ENCODE results near the gene CHFR.
"Not testable (repeated sequence)": the region's sequence is repeated elsewhere in the genome, so short reads cannot be mapped to it uniquely, and the experiment has no call there.

CHFR gene

DNA sequence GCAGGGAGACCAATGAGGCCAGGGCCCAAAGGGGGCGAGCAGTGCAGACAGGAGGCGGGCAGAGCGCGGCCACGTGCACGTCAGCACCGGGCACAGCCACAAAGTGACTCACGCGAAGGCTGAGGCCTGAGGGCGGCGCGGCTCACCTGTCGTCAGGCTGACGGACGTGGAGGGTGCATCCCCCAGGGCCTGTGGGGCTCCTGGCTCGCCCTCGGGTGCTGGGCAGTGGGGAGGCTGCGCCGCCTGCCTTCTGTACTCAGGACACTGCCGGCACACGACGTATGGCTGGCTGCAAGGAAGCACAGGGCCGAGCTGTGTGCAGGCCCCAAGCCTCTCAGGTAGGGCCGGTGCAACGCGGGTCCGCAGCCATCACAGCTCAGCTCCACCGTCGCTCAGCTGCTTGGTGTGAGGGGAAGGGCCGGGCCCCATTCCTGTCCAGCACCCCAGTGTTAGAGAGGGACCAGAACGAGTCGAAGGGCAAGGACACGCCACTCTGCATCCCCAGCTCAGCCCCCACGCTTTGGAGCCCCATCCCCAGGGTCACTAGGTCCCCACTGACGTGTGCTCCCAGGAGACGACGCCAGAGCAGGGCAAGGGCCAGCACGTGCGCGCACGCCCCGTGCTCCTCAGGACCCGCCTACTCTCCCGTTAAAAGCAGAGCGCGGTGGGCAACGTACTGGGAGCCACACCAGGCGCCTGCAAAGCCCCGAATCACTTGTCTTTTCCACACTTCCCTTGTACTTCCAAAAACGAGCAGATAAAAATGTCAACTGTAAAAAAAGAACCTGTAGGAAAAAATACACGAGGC is 33.9 kb downstream of the CHFR start:
- DNase-seq (ENCODE audit: low spot score), result no peak
- TF ChIP-seq, protein P1, sequence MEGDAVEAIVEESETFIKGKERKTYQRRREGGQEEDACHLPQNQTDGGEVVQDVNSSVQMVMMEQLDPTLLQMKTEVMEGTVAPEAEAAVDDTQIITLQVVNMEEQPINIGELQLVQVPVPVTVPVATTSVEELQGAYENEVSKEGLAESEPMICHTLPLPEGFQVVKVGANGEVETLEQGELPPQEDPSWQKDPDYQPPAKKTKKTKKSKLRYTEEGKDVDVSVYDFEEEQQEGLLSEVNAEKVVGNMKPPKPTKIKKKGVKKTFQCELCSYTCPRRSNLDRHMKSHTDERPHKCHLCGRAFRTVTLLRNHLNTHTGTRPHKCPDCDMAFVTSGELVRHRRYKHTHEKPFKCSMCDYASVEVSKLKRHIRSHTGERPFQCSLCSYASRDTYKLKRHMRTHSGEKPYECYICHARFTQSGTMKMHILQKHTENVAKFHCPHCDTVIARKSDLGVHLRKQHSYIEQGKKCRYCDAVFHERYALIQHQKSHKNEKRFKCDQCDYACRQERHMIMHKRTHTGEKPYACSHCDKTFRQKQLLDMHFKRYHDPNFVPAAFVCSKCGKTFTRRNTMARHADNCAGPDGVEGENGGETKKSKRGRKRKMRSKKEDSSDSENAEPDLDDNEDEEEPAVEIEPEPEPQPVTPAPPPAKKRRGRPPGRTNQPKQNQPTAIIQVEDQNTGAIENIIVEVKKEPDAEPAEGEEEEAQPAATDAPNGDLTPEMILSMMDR (IDR thresholded peaks at IDR 0.05; ENCODE audit: extremely low read depth, missing control alignments), result no peak

DNA sequence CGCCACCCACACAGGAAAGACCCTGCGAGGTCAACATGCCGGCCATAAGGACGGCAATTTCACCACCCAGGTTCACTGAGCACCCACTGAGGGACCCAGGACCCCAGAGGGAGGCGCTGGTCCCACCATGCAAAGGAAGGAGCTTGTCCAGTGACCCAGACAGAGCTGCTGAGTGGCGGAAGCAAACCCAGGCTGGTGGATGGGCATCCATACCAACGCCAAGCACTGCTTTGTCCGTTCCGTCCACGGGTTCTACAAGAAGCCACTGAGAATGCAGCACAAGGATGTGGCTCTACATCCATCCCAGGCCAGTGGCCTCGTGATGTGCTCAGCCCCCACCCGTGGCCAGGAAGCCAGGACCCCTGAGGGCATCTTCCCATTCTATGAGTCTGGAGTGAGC is 34.9 kb downstream of the CHFR start:
- TF ChIP-seq, protein P1 (IDR thresholded peaks at IDR 0.05; ENCODE audit: extremely low read depth, missing control alignments), result no peak
- no peak for DNase-seq (ENCODE audit: low spot score)

DNA sequence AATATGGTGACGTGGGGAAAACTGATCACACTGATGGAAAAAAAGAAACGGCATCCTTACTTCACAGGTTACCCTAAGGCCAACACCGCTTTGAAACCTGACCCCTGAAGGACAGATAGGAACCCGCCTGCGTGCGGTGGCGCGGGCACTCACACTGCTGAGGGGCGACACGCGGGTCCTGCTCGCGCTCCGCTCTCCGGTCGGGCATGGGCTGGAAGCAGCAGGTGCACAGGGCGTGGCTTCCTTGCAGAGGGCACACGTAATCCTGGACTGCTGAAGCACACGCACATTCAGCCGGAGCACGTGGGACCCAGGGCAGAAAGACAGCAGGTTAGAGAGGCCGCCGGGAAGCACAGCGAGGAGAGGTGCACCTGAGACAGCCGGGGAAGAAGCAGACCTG is 35.9 kb downstream of the CHFR start:
- no peak for DNase-seq (ENCODE audit: low spot score)
- TF ChIP-seq, protein P1 (IDR thresholded peaks at IDR 0.05; ENCODE audit: extremely low read depth, missing control alignments), result no peak

DNA sequence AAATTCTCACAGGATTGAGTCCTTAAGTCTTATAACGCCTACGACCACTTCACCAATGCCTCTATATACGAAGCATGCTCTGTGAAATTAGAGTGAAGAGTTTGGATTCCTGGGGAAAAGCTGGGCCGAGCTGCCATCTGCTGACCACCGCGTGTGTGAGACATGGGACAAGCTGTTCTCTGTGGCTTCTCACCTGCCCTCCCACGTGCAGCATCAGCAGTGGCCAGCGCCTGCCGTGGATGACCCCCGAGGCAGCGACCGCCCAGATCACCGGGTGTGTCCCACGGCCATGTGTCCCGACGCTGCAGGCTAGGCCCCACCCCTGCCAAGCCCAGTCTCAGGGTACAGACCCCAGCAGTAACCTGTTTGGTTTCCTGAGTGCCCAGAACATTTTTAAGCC is 37.1 kb downstream of the CHFR start:
- no peak for DNase-seq (ENCODE audit: low spot score)
- TF ChIP-seq, protein P1 (IDR thresholded peaks at IDR 0.05; ENCODE audit: extremely low read depth, missing control alignments), result no peak

DNA sequence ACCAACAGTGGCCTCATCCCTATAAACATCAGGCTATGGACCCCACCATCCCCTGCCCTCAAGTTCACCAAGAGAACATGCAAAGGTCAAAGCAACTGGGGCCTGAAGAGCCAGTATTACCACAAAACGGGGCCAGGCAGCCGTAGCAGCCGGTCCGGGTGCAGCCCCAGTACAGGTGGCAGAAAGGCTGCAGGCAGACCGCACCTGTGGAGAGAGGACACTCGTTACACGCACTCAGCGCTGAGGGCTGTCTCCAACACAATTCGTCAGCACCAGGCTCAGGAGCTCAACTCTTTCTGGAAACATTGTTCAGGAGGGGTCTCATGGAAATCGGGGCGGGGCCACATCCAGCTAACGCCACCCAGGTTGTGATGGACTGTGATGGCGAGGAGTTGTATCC is 38.9 kb downstream of the CHFR start:
- DNase-seq (ENCODE audit: low spot score), result no peak
- TF ChIP-seq, protein P1 (IDR thresholded peaks at IDR 0.05; ENCODE audit: extremely low read depth, missing control alignments), result no peak

DNA sequence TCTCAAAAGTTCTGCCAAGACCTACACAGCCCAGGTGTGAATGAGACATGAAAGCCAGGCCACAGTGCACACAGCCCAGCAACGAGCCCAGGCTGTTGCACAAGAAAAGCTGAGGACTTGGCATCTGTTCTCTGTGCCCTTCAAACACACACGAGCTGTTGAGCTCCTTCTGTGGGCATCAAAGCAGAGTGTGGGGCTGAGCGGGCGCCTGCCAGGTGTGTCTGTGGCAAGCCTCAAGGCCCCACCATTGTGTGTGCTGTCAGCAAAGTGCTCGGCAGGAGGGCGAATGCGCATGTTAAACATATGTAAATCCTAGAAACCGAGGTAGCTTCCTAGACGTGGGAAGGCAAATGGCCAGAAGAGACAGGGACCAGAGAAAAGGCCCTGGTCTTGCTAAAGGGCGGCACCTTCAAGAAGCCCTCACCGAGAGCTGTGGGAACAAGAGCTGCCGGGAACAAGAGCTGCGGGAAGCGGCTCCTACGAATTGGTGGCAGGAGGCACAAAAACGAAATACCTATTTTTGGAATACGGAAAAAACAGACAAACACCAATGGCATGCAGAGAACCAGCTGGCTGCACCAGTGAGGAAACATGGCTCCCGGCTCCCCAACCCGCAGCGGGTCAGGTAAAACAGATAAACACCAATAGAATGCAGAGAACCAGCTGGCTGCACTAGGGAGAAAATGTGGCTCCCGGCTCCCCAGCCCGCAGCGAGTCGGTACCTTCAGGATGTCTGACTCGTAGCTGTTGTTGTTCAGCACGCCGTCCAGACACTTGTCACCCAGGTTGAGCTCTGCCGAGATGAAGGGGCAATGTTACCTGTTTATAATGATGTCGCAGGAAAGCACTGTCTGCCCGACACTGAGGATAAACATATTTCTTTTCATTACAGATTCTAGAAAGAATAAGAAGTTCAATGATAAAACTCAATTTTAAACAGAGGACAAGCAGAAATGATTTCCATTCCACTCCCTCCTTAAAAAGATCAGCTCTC is 39.7 kb downstream of the CHFR start:
- TF ChIP-seq, protein P1 (IDR thresholded peaks at IDR 0.05; ENCODE audit: extremely low read depth, missing control alignments), result no peak
- DNase-seq (ENCODE audit: low spot score), result no peak

DNA sequence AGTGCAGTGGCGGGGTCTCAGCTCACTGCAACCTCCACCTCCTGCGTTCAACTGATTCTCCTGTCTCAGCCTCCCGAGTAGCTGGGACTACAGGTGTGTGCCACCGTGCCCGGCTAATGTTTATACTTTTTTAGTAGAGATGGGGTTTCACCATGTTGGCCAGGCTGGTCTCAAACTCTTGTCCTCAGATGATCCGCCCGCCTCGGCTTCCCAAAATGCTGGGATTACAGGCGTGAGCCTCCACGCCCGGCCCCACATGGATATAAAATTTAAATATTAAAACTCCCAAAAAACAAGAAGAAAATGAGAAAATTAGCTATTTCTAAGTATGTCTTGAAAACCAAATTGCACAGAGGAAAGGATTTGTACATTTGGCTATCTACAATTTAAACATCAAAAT is 42.7 kb downstream of the CHFR start:
- DNase-seq (ENCODE audit: low spot score), result not testable (repeated sequence)

Measured in GM20000 (cell line).